T-helper 2 cell (primary cell): Measurements from ENCODE around the gene PAQR4.

Source experiments
- DNase-seq, 5 experiments: peaks; one replicate each; pipeline versions ENCODE4 v3.0.0 to v3.0.0-alpha.2; 2012 to 2022

The PAQR4 gene

DNA sequence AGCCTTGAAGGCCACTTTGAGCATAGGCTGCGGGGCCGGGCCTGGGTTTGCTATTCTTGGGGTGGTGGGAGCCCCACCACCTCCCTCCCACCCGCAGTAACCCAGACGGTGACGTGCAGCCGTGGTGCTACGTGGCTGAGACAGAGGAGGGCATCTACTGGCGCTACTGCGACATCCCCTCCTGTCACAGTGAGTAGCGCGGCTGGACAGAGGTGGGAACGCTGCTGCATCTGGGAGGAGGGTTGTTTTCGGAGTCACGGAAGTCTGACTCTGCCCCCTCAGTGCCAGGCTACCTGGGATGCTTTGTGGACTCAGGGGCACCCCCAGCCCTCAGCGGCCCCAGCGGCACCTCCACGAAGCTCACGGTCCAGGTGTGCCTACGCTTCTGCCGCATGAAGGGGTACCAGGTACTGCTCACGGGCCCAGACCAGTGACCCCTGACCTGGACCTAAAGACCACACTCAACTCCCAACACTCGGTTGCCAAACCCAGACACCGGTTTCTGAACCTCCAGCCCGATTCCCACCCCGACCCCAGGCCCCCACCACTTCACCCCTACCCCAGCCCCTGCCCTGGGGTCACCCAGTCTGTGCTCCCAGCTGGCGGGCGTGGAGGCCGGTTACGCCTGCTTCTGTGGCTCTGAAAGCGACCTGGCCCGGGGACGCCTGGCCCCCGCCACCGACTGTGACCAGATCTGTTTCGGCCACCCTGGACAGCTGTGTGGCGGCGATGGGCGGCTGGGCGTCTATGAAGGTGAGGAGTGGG is 2.9 kb upstream of the PAQR4 start:
- no peak for DNase-seq

DNA sequence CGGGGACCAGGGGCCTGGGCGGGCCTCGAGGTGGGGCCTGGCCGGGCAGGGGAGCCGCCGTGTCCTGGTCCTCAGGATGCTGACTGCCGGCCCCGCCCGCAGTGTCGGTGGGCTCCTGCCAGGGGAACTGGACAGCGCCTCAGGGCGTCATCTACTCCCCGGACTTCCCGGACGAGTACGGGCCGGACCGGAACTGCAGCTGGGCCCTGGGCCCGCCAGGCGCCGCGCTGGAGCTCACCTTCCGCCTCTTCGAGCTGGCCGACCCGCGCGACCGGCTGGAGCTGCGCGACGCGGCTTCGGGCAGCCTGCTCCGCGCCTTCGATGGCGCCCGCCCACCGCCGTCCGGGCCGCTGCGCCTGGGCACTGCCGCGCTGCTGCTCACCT is 2.3 kb upstream of the PAQR4 start:
- no peak for DNase-seq

DNA sequence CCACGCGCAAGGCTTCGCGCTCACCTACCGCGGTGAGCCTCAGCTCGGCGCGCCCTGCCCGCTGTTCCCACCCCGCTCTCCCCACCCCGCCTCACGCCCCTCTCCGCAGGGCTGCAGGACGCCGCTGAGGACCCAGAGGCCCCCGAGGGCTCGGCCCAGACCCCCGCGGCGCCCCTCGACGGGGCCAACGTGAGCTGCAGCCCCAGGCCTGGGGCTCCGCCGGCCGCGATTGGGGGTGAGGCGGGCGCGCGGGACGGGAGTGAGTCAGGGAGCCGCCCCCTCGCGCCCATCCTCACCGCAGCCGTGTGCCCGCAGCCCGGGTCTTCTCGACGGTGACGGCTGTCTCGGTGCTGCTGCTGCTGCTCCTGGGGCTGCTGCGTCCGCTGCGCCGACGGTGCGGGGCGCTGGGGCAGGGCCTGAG is 1.9 kb upstream of the PAQR4 start:
- DNase-seq, result no peak

DNA sequence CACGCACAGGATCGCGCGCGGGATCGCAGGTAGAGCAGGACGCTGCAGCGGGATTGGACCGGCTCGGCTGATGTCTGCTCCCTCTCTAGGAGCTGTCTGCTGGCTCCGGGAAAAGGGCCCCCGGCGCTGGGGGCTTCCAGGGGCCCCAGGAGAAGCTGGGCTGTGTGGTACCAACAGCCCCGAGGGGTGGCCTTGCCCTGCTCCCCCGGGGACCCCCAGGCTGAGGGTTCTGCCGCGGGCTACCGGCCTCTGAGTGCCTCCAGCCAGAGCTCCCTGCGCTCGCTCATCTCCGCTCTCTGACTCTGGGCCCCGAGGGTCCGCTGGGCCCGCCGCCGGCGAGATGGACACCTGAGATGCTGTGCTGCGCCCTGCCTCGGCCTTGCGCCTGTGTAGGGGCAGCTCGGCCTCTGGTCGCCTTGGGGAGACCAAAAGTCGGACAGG is 1.4 kb upstream of the PAQR4 start:
- DNase-seq, result no peak

DNA sequence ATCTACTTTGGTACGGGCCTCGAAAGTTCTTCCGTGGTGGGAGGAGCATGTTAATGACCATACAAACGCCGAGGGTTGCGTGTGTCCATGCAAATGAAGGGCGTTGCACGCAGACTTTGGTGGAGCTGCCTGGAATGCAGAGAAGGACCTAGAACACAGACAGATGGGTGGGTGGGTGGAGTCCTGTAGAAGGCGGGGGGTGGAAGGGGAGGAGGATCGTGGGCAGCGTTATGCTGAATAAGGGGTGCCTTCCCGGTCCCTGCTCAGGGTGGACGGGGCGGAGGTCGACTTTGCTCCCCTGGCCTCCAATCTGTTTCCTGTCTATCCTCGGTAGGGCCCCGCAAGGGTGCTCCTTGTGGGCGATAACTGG is 795 bp upstream of the PAQR4 start:
- no peak for DNase-seq

DNA sequence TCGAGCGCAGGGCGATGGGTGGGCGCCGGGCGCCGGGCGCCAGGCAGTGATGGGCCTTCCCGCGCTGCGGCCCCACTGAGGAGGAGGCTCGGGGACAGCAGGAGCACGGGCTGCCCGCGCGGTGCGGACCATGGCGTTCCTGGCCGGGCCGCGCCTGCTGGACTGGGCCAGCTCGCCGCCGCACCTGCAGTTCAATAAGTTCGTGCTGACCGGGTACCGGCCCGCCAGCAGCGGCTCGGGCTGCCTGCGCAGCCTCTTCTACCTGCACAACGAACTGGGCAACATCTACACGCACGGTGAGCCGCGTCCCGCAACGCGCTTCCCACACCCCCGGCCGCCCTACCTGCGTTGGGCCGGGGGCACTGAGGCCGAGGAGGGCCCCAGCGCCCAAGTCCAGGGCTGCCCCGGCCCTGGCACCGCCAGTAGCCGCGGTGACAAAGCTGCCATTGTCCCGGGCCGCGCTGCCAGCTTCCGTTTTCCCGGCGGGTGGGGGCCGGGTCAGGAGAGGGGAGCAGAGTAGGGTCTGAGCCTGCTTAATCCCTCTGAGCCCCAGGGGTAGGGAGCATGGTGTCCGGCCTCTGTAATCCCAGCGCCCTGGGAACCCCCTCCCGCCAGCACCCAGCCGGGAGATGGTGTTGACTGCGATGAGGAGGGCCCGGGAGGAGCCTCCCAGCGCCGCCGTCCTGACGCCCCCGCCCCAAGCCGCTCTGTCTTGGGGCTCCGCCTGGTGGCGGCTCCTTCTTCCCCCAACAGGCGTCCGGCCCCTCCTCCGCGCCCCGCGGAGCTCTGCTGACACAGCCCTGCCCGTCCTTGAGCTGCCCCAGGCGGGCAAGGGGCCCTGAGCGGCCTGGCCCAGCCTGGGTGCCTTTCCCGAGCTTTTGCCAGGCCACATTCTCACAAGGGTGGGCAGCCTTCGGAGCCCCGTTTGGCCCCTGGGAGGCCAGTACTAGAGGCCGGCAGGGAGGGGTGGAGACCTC is 685 bp downstream of the PAQR4 start:
- peak; percentile 31 to 87 (median 65) for DNase-seq

DNA sequence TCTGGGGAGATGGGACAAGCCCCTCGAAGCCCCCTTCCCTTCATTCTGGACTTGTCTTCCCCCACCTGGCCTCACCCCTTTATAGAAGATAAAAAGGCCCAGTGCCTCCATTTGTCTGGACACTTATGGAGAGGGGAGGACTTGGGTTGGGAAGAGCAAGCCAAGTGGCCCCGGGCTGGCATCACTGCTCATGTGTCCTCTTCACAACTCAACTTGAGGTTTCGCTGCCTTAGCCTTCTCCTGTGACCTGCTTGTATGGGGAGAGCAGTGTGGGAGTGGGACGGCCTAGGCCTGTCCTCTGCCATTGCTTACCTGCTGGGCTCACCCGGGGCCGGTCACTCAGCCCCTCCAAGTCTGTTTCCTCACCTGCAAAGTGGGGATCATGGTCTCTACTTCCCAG is 1.4 kb downstream of the PAQR4 start:
- no peak for DNase-seq

DNA sequence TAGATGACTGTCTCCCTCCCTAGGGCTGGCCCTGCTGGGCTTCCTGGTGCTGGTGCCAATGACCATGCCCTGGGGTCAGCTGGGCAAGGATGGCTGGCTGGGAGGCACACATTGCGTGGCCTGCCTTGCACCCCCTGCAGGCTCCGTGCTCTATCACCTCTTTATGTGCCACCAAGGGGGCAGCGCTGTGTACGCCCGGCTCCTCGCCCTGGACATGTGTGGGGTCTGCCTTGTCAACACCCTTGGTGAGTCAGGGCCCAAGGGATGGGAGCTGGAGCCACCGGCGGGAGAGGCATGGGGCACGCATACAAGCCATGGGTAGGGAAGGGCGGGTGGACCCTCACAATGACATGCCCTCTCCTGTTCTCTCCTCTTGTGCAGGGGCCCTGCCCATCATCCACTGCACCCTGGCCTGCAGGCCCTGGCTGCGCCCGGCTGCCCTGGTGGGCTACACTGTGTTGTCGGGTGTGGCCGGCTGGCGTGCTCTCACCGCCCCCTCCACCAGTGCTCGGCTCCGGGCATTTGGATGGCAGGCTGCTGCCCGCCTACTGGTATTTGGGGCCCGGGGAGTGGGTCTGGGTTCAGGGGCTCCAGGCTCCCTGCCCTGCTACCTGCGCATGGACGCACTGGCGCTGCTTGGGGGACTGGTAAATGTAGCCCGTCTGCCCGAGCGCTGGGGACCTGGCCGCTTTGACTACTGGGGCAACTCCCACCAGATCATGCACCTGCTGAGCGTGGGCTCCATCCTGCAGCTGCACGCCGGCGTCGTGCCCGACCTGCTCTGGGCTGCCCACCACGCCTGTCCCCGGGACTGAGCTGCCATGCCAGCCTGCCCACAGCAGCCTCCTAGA is 2.2 kb downstream of the PAQR4 start:
- no peak for DNase-seq

DNA sequence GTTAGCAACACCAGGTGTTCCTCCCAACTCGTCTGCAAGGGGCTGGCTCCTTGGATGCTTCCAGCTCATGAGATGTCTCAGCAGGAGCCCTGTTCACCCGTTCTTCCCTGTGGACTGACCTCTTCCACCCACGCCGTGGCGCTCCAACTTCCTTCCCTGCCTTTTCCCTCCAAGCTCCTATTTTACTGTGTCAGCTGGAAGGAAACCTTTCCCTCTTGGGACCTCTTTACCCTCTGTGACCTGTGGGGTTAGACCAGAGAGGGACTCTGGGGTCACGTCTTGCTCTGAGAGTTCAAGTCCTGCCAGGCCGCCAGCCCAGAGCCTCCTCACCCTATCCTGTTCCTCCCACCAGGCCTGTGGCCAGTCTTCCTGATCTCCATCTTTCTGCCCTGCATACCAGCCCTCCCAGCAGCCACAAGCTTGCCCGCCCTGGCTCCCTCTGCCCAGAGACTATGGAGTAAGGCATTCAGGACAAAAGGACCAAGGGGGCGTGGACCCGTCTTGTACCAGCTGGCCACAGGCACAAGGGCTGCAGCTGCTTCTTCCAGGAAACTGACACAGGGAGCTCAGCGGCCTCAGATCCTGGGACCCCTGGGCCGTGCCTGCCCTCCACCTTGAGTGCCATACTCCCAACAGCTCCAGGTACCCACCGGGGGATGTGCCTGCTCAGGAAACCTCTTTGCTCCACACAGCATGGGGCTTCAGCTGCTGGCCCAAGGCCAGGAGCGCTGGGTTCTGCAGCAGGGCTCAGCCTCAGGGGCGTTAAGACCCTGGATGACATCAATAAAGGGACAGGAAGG is 3.0 kb downstream of the PAQR4 start:
- DNase-seq, result no peak

DNA sequence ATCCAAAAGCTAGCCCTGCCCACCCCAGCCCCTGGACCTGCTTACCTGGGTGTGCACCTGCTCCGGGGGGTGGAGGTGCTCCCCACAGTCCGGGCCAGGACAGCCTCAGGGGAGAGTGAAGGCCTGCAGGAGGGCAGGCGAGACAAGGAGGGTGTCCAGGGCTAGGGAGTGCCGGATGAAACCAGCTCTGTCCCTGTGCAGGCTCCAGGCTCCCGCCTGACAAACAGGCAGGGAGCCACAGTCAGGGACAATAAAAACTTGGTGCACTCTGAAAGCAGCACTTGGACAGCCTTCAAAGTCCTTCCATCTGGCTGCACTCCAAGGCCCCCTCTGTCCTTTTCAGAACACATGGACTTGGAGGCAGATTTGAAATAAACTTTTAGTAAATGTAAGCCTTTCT is 3.9 kb downstream of the PAQR4 start:
- DNase-seq, result no peak

DNA sequence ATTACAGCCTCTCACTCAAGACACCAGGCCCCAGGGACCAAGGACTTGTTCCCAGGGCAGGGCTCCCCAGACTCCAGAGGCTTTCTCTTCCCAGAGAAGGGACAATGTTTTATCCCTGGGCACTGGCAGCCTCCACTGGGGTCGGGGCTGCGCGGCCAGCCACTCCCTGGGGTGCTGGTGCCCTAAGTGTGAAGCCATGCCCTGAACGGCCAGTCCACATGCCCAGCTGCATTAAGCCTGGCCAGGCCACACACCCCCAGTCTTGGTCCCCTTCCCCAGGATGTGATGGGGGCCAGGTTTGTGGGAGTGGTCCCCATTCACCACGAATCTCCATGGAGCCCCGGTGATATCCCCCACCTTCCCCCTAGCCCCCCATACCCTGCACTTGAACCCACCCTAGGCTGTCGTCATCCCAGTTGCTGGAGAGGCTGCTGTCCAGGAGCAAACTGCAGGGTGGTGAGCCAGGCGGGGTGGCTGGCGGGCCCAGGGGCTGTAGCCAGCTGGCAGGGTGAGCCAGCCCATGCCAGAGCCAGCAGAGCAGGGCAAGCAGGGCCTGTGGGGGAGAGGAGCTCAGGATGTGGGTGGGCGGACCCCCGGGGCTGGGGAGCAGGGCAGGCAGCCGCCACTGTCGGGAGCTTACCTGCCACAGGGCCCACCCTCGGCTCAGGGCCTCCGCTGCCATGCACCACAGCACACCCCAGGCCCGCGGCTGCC is 4.6 kb downstream of the PAQR4 start:
- no peak for DNase-seq

DNA sequence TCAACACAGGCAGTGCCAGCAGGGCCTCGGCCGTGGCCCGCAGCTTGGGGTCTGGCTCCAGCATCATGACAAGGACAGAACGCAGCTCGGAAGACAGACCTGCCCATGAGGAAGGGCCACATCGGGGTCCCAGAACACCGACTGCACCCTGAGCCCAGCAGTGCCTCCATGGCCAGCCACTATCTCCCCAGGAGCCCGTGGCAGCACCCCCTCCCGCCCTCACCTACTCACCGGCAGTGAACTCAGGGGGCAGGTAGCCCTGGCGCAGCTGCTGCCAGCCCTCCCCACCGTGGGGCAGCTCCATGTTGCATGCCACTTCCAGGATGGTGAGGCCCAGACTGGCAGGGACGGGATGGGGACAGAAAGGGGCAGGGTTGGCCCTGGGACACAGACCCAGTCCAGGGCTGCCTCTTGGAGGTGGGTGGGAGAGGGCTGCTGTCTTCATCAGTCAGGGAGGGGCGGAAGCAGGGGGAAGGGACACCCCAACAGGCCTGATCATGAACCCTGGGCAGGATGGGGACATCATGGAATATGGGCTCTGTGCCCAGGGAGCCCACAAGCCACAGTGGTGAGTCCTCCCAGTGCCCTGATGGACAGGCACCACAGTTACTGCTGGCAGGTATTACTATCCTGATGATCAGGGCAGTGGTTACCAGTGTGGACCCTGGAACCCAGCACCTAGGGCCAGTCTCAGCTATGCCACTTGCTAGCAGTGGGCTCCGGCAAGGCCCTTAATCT is 5.3 kb downstream of the PAQR4 start:
- DNase-seq, result no peak

DNA sequence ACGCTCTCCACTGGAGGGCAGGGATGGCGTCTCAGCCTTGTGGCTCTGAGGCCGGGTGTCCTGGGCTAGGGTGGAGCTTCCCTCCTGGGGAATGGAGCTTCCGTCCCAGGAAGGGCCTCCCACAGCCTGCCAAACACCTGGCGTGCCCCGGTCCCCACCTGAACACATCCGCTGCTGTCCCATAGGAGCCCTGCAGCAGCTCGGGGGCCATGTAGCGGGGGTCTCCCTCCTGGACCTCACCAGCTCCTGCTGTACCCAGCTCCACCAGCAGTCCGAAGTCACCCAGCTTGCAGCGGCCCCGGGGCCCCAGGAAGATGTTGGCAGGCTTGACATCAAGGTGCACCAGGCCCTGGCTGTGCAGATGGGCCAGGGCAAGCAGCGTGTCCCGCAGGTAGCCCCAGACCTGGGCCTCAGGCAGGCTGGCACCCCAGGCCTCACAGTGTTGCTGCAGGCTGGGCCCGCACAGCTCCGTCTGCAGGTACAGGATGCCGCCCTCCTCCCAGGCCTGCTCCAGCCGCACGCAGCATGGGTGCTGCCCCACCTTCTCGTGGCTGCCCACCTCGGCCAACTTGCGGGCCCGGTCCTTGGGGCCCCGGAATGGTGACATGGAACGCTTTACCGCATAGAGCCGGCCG is 6.1 kb downstream of the PAQR4 start:
- no peak for DNase-seq

DNA sequence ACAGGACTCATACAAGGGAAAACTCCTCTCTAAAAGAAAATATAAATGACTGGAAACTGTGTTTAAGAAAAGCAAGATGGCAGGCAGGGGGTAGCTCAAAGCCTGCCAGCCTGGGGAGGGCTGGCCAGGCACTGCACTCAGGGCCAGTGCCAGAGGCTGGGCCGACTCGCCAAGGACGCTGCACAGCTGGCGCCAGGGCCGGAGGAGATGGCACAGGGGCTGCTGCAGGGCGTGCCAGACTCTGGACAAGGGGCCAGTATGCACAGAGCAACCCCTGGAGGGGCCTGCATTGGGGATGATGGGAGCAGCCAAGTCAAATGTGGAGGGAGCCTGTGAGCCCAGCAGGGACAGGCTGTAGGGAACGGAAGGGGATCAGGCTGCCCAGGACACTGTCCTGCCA is 7.1 kb downstream of the PAQR4 start:
- no peak for DNase-seq

DNA sequence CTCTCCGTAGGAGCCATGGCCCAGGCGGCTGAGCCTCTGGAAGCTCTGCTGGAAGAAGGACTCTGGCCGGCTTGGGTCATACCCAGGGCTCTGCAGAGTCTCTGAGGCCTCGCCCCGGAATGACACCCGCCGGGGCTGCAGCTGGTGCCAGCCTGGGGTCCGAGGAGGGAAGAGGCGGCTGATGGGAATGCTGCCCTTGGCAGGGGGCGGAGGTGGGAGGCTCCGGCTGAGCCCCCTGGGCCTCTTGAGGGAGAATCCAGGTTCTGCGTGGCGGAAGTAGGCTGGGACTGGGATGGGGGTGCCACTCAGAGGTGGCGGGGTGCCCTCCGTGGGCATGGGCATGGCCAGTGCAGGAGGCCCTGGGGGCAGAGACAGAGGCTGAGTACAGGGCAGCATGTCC is 7.5 kb downstream of the PAQR4 start:
- DNase-seq, result no peak

DNA sequence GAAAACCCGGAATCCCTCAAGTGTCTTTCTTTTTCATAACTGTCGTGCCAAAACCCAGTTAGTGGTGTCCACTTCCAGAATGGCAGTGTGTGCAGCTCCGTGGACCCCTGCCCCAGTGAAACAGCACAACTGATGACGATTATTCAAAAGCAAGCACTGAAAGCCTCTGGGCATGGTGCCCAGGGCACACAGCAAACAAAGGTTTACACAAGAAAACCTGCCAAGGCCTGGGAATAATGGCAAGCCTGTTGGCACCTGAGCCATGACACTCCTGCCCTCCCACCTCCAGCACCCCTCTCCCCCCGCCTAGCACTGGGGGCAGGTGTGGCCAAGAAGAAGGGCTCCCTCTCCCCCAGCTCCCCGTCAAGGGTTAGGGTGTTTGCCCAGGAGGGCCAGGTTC is 8.3 kb downstream of the PAQR4 start:
- DNase-seq, result no peak

DNA sequence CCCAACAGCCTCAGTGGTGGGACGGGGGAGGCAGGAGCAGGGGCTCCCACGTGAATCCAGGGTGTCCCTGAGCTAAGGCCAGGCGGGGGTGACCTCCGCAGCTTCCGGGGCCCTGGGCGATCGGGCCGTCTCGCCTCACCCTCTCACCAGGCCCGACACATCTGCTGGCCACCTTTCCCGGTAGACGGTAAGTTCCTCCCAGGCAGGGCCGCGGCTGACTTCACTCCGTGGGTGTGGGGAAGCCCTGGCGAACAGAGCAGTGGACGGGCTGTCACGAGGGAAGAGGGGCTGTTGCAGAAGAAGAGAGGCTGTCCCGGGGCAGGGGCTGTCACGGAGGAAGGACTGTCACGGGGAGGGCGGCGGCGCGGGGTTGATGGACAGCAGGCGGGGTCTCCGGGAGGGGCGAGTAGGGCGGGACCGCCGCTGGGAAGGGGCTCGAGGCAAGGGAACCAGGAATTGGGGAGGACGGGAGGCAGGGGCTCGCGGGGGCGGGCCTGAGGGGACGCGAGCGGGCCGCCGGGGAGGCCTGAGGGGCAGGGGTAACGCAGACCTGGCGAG is 10.6 kb downstream of the PAQR4 start:
- peak in 1 of 5 experiments; percentile 41 for DNase-seq

DNA sequence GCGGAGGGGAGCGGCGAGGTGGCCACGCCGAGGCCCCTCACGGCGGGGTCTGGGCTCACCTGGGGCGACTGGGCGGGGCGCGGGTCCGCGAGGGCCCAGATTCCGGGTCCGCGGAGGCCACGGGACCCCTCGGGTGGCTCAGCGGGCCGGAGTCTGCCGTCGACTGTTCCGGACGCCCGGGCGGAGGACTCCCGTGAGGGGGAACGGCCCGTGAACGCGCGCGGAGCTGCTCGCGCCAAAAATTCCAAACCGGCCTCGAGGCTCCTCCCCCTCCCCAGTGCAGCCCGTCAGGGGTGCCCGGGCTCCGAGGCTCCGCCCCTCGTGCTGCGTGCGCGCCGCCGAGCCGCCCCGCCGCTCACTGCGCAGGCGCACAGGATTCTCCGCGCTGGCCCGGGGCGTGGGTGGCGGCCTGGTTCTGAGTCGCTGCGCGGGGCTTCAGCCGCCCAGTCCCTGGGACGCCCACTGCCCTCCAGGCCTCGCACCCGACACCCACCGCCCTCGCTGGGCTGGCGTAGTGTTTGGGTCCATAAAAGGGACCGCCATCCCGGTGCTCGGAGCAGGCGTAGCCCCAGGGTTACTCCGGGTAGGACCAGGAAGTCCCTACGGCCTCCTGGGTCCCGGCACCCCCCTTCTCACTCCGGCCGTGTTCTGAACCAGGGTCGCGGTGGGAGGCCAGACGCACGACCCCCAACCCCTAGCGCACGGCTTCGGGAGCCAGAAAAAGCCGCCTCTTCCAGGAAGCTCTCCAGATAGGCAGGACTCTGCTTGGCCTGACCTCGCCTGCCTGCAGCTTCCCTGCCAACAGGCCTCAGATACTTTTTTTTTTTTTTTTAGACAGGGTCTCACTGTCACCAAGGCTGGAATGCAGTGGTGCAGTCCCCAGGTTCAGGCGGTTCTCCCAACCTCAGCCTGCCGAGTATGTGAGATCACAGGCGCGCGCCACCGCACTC is 11.4 kb downstream of the PAQR4 start, which contains the start of gene PKMYT1:
TSS of gene PKMYT1 (minus strand) at position 220 of the 950 bp plus-strand sequence. CDS start 789 bp downstream, outside the sequence.
- DNase-seq, result peak; percentile 91 to 94 (median 91)
